PFSK-1 (cell line): ENCODE results near the gene TMEM198.

Source experiments
- TAF1 ChIP-seq: IDR thresholded peaks from 2 replicates; pipeline ENCODE4 v1.6.1; 2012; ENCODE audit warnings: low read length, control low read depth, borderline replicate concordance; ENCODE audit not compliant: insufficient read depth
- TF ChIP-seq, protein P1 (sequence below), 2 experiments: IDR thresholded peaks; 2 replicates each; pipeline versions ENCODE4 v1.6.1 to v1.8.0; 2011 to 2012; ENCODE audit warnings: low read depth in 2 of 2, low read length in 2 of 2, control low read depth in 1 of 2, inconsistent platforms in 1 of 2, mild to moderate bottlenecking in 1 of 2, moderate library complexity in 1 of 2; ENCODE audit not compliant: insufficient read depth in 1 of 2

DNA sequence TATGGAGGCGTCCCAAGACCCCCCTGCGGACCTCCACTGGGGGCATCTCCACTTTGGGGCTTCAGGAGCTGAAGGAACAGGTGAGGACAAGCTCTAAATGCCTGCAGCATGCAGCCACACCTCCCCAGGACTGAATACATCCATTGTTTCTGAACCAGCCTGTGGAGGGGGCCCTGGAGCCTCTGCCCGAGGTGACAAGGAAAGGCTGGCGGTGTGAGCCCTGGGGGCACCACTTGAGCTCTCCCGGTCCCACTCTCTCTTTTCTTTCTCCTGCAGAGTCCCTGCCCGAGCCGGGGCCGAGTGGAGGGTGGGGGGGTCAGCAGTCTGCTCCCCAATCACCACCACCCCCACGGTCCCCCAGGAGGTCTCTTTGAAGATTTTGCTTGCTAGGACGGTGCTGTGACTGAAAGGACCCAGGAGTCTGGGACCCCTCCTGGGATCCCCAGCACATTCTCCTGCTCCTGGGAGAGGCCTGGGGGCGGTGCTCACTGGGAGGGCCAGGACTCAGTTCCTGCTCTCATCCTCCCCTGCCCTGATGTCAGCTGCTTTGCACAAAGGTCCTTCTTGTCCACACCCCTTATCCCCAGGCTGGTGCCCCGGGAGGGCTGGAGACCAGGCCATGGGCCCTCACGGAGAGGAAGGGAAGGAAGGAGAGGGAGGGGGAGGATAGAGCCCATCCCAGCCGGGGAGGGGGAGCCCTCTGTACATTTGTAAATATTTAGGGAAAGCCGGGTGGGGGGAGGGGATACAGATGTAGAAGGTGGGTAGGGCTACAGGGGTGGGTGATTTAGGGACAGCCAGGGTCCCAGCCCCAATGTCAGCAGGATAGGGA is 6.0 kb upstream of the TMEM198 start:
- TF ChIP-seq TAF1 = no peak
- TF ChIP-seq, protein P1, sequence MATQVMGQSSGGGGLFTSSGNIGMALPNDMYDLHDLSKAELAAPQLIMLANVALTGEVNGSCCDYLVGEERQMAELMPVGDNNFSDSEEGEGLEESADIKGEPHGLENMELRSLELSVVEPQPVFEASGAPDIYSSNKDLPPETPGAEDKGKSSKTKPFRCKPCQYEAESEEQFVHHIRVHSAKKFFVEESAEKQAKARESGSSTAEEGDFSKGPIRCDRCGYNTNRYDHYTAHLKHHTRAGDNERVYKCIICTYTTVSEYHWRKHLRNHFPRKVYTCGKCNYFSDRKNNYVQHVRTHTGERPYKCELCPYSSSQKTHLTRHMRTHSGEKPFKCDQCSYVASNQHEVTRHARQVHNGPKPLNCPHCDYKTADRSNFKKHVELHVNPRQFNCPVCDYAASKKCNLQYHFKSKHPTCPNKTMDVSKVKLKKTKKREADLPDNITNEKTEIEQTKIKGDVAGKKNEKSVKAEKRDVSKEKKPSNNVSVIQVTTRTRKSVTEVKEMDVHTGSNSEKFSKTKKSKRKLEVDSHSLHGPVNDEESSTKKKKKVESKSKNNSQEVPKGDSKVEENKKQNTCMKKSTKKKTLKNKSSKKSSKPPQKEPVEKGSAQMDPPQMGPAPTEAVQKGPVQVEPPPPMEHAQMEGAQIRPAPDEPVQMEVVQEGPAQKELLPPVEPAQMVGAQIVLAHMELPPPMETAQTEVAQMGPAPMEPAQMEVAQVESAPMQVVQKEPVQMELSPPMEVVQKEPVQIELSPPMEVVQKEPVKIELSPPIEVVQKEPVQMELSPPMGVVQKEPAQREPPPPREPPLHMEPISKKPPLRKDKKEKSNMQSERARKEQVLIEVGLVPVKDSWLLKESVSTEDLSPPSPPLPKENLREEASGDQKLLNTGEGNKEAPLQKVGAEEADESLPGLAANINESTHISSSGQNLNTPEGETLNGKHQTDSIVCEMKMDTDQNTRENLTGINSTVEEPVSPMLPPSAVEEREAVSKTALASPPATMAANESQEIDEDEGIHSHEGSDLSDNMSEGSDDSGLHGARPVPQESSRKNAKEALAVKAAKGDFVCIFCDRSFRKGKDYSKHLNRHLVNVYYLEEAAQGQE (IDR thresholded peaks at IDR 0.05; ENCODE audit: insufficient read depth in 1 of 2, low read depth in 2 of 2, low read length in 2 of 2) = no peak
